DND-41 (cell line): ENCODE results near the gene SOX6.

Experiments used
- EZH2 ChIP-seq: IDR thresholded peaks from 3 replicates; pipeline ENCODE4 v1.6.1; 2012; ENCODE audit warnings: borderline replicate concordance, low read depth, mild to moderate bottlenecking, moderate library complexity, low read length, inconsistent platforms; ENCODE audit not compliant: severe bottlenecking
- TF ChIP-seq, protein P1 (sequence below): IDR thresholded peaks from 2 replicates; pipeline ENCODE4 v1.5.1; 2012; ENCODE audit warnings: borderline replicate concordance, low read length, moderate library complexity, mild to moderate bottlenecking; ENCODE audit not compliant: poor library complexity, severe bottlenecking; ENCODE audit errors: extremely low read depth

DNA sequence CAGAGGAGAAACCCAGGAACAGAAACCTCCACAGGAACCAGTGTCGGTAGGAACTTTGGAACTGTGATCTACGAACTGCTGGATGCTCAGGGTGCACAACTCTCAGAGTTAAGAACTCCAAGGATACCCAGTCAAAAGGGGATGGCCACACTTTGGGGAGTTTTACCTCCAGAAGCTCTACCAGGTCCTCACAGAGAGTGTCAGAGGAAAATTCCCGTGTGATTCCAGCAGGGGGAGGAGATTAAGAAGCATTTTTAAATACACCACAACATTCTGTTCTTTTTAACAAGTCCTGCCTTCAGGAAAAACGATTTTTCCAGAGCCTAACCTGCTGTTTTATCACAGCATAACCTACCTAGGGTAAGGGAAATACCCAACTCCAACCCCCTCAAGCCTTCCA, 104.0 kb downstream of the SOX6 start:
- TF ChIP-seq, protein P1, sequence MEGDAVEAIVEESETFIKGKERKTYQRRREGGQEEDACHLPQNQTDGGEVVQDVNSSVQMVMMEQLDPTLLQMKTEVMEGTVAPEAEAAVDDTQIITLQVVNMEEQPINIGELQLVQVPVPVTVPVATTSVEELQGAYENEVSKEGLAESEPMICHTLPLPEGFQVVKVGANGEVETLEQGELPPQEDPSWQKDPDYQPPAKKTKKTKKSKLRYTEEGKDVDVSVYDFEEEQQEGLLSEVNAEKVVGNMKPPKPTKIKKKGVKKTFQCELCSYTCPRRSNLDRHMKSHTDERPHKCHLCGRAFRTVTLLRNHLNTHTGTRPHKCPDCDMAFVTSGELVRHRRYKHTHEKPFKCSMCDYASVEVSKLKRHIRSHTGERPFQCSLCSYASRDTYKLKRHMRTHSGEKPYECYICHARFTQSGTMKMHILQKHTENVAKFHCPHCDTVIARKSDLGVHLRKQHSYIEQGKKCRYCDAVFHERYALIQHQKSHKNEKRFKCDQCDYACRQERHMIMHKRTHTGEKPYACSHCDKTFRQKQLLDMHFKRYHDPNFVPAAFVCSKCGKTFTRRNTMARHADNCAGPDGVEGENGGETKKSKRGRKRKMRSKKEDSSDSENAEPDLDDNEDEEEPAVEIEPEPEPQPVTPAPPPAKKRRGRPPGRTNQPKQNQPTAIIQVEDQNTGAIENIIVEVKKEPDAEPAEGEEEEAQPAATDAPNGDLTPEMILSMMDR = no peak
- no peak for TF ChIP-seq EZH2
